ENCODE data around the gene PARD6B.

PARD6B gene, protein sequence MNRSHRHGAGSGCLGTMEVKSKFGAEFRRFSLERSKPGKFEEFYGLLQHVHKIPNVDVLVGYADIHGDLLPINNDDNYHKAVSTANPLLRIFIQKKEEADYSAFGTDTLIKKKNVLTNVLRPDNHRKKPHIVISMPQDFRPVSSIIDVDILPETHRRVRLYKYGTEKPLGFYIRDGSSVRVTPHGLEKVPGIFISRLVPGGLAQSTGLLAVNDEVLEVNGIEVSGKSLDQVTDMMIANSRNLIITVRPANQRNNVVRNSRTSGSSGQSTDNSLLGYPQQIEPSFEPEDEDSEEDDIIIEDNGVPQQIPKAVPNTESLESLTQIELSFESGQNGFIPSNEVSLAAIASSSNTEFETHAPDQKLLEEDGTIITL

DNA sequence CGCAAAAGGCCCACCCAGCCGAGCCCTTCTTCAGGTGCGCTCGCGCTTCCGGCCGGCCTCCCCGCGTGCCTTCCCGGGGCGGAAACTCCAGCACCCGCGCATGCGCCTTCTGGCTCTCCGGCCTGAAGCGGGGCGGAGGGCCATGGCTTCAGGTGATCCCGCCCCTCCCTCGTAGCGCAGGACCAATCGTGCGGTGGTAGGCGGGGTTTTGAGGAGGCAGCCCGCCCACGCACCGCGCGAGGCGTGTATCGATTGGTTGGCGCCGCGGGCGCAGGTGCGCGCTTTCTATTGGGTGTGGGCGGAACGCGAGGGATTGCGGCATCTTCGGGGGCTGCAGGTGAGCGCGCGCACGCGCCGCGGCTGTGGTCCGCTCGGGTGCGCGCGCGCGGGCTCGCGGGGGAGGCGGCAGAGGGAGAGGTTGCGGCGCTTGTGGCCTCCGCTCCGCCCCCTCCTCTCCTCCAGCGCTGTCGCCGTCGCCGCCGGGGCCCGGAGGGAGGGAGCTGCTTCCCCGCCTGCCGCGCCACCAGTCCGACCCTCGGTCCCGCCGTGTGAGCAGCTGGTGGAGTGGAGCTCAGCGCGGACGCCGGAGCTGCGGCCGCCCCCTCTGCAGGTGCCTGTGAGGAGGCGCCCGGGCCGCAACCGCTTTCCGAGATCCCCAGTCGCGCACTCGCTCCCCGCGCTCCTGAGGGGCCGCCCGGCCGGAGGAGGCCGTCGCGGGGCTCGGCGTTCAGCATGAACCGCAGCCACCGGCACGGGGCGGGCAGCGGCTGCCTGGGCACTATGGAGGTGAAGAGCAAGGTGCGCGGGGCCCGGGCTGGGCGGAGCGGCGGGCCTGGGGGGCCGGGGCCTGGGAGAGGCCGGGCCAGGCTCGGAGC is at the start of gene PARD6B:
PARD6B (plus strand) TSS at position 526 of the 875 bp plus-strand sequence; CDS start at position 733, 207 bp downstream.
- TF ChIP-seq, protein P1, sequence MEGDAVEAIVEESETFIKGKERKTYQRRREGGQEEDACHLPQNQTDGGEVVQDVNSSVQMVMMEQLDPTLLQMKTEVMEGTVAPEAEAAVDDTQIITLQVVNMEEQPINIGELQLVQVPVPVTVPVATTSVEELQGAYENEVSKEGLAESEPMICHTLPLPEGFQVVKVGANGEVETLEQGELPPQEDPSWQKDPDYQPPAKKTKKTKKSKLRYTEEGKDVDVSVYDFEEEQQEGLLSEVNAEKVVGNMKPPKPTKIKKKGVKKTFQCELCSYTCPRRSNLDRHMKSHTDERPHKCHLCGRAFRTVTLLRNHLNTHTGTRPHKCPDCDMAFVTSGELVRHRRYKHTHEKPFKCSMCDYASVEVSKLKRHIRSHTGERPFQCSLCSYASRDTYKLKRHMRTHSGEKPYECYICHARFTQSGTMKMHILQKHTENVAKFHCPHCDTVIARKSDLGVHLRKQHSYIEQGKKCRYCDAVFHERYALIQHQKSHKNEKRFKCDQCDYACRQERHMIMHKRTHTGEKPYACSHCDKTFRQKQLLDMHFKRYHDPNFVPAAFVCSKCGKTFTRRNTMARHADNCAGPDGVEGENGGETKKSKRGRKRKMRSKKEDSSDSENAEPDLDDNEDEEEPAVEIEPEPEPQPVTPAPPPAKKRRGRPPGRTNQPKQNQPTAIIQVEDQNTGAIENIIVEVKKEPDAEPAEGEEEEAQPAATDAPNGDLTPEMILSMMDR (IDR thresholded peaks at IDR 0.05; ENCODE audit: low read depth, low read length) = no peak

DNA sequence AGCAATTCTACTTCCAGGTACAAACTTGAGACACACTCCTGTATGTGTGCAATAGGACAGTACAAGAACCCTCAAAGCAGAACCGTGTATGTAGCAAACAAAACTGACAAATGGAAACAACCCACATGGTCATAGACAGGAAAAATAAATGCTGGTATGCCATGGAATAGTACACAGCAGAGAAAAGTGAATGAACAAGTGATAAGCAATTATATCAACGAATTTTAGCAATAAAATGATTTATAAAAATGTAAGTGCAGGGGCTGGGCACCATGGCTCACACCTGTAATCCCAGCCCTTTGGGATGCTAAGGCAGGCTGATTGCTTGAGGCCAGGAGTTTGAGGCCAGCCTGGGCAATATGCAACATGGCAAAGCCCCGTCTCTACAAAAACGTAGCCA is 49.3 kb upstream of the PARD6B start:
- no peak overlapping the region for H3K4me3 ChIP-seq (ENCODE audit: low read depth, low read length)
- TF ChIP-seq, protein P1 (IDR thresholded peaks at IDR 0.05; ENCODE audit: low read depth, low read length) = no peak

More for the DNA sequence above, at the start of gene PARD6B:
- peak within 1 kb of the TSS; percentile 77 for H3K4me3 ChIP-seq (ENCODE audit: low read depth, low read length)

DNA sequence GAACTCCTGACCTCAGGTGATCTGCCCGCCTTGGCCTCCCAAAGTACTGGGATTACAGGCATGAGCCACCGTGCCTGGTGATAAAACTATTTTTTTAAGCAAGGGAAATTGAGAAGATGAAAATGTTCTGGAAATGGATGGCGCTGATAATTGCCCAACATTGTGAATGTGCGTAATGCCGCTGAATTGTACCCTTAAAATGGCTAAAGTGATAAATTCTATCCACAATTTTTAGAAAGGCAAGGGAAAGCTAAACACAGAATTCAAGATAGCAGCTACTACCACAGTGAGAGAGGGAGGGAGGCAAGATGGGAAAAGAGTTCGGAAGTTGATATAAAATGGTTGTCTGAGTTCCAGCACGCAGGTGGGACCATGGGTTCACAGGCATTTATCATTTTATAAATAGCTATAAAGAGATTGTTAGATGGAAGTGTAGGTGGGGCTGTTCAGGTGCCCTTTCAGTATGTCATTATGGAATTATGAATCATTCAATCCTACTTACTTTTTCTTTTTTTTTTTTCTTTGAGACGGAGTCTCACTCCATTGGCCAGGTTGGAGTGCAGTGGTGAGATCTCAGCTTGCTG is 48.3 kb upstream of the PARD6B start:
- TF ChIP-seq, protein P1 (IDR thresholded peaks at IDR 0.05; ENCODE audit: low read depth, low read length) = no peak
- H3K4me3 ChIP-seq (ENCODE audit: low read depth, low read length) = no peak overlapping the region

DNA sequence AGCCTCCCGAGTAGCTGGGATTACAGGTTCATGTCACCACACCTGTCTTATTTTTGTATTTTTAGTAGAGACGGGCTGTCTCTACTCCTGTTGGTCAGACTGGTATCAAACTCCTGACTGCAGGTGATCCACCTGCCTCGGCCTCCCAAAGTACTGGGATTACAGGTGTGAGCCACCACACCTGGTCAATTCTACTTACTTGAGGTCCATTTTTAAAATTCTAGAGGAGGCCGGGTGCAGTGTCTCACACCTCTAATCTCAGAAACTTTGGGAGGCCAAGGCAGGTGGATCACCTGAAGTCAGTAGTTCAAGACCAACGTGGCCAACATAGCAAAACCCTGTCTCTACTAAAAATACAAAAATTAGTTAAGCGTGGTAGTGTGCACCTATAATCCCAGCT is 47.8 kb upstream of the PARD6B start:
- TF ChIP-seq, protein P1 (IDR thresholded peaks at IDR 0.05; ENCODE audit: low read depth, low read length) = no peak
- no peak overlapping the region for H3K4me3 ChIP-seq (ENCODE audit: low read depth, low read length)

DNA sequence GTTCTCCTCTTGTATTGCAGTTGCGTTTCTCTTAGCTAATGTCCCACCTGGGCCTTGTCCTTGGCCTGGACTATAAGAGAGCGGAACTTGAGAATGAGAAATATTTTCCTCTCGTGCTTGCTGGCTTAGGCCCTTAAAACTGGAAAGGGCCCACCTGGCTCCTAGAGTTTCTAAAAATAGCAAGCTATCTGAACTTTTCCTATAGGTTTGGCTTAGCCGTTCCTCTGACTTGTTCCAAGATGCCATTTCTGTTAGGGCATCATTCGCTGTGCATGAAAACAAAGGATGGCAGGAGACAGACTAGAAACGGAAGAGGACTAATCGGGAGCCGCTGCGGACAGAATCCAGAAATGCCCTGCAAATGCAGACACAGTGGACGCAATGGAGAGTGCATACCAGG is 44.6 kb upstream of the PARD6B start:
- TF ChIP-seq, protein P1 (IDR thresholded peaks at IDR 0.05; ENCODE audit: low read depth, low read length) = no peak
- no peak overlapping the region for H3K4me3 ChIP-seq (ENCODE audit: low read depth, low read length)

DNA sequence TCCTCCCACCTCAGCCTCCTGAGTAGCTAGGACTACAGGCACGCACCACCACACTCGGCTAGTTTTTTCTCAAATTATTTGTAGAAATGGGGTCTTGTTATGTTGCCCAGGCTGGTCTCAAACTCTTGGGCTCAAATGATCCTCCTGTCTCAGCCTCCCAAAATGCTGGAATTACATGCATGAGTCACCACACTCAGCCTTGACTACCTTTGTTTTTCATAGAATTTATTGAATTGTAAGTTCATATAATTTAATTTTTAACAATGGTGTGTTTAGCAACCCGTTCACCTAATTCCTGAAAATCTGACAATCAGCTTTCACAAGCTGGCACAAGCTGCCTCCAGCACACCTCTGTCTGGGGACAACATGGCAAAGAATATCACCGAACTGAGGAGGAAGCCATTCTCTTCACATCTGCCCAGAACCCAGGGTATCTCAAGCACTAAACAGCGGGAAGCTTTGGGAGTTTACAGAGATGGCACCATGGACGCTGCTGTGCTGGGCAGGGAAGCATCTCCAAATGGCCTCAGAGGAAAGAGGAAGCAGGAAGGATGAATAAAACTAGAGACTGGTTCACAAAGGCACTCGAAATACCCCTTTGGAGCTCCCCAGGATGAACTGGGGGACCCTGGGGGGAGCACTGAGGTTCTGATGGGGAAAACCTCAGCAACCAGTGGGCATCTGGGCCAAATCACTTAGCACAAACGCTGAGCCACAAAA is 43.0 kb upstream of the PARD6B start:
- H3K4me3 ChIP-seq (ENCODE audit: low read depth, low read length) = peak overlapping the region; percentile 0; the same call in 1 of the 2 replicates
- TF ChIP-seq, protein P1 (IDR thresholded peaks at IDR 0.05; ENCODE audit: low read depth, low read length) = no peak

Data from WI38 (cell line).